ENCODE data around the gene ZNF813. TPM values are rescaled to one million over a fixed set of nuclear protein-coding genes. Genes with fewer than 3 reads are reported as not detected.

The ZNF813 gene
- total and polyA plus RNA-seq, 9 of the 15 experiments (the other 6 are each of a cell fraction or from before 2014, with no cell fraction given): 1.3 to 8.0 (median 5.3) TPM

DNA sequence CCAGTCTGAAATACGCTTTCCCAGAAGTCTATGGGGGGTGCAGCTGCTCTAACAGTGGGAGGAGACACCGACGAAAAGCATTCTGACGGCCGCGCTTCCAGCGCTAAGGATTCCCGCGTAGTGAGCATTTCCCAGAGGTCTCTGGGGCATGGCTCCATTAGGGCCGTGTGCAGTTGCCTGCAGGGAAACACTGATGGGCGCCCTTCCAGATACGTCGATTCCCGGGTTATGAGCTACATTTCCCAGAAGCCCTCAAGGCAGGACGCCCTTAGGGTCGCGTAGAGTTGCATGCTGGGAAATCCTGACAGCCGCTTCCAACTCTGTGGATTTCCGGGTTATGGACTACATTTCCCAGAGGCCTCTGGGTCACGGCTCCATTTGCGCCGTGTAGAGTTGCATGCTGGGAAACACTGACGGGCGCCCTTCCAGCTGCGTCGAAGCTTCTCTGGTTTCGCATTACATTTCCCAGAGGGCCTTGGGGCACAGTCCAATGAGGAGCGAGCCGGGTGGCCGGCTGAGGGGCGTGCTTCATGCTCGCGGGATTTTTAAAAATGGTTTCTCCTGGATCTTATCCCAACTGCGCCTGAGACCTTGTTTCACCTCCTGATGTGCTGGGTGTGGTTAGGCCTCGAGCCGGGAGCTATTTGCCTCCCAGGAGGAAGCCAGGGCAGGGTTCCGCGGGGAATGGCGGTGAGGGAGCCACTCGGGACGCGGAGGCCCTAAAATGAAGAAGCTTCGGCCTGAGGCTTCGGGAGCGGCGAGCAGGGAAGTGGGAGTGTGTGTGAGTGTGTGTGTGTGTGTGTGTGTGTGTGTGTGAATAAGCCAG, 53.2 kb downstream of the ZNF813 start (continued):
- TF ChIP-seq, protein P1, sequence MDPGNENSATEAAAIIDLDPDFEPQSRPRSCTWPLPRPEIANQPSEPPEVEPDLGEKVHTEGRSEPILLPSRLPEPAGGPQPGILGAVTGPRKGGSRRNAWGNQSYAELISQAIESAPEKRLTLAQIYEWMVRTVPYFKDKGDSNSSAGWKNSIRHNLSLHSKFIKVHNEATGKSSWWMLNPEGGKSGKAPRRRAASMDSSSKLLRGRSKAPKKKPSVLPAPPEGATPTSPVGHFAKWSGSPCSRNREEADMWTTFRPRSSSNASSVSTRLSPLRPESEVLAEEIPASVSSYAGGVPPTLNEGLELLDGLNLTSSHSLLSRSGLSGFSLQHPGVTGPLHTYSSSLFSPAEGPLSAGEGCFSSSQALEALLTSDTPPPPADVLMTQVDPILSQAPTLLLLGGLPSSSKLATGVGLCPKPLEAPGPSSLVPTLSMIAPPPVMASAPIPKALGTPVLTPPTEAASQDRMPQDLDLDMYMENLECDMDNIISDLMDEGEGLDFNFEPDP (CRISPR knock-in tag; IDR thresholded peaks at IDR 0.05): no peak
- no peak for TF ChIP-seq CHD1 (IDR thresholded peaks at IDR 0.05; ENCODE audit: low read length)
- no peak for TF ChIP-seq PCBP2 (IDR thresholded peaks at IDR 0.05; ENCODE audit: low read depth, low read length, poor library complexity, severe bottlenecking)
- no peak for TF ChIP-seq ZFP1 (CRISPR knock-in tag; IDR thresholded peaks at IDR 0.05)
- TF ChIP-seq MTA3 (IDR thresholded peaks at IDR 0.05; ENCODE audit: borderline replicate concordance): no peak; the same call in 1 of the 2 replicates
- TF ChIP-seq MYNN (IDR thresholded peaks at IDR 0.05): no peak
- TF ChIP-seq MYNN (CRISPR knock-in tag; IDR thresholded peaks at IDR 0.05): no peak
- TF ChIP-seq ELF4 (CRISPR knock-in tag; IDR thresholded peaks at IDR 0.05): no peak
- no peak for TF ChIP-seq ZBTB26 (CRISPR knock-in tag; IDR thresholded peaks at IDR 0.05)
- TF ChIP-seq NR2F6 (CRISPR knock-in tag; IDR thresholded peaks at IDR 0.05): no peak
- no peak for TF ChIP-seq RBBP5 (IDR thresholded peaks at IDR 0.05; ENCODE audit: borderline replicate concordance, insufficient read depth, low read length, poor library complexity, severe bottlenecking)
- TF ChIP-seq ZBTB5 (IDR thresholded peaks at IDR 0.05): no peak
- TF ChIP-seq, protein P2, sequence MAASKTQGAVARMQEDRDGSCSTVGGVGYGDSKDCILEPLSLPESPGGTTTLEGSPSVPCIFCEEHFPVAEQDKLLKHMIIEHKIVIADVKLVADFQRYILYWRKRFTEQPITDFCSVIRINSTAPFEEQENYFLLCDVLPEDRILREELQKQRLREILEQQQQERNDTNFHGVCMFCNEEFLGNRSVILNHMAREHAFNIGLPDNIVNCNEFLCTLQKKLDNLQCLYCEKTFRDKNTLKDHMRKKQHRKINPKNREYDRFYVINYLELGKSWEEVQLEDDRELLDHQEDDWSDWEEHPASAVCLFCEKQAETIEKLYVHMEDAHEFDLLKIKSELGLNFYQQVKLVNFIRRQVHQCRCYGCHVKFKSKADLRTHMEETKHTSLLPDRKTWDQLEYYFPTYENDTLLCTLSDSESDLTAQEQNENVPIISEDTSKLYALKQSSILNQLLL (CRISPR knock-in tag; IDR thresholded peaks at IDR 0.05; ENCODE audit: borderline replicate concordance): no peak
- no peak for TF ChIP-seq NCOR1 (IDR thresholded peaks at IDR 0.05)
- no peak for TF ChIP-seq ZNF445 (CRISPR knock-in tag; IDR thresholded peaks at IDR 0.05; ENCODE audit: low read depth)
- no peak for TF ChIP-seq NR1H2 (CRISPR knock-in tag; IDR thresholded peaks at IDR 0.05)
- no peak for TF ChIP-seq FOXA3 (CRISPR knock-in tag; conservative IDR thresholded peaks at IDR 0.05 in 1 of 2, IDR thresholded peaks at IDR 0.05 in 1 of 2)
- no peak for TF ChIP-seq ZNF41 (CRISPR knock-in tag; conservative IDR thresholded peaks at IDR 0.05)
- TF ChIP-seq SMAD4 (CRISPR knock-in tag; conservative IDR thresholded peaks at IDR 0.05): no peak
- TF ChIP-seq ARID1B (IDR thresholded peaks at IDR 0.05): no peak

All from K562 (cell line).